ENCODE results near the gene HACD3.
"Not testable (repeated sequence)": the region's sequence is repeated elsewhere in the genome, so short reads cannot be mapped to it uniquely, and the experiment has no call there.

The HACD3 gene

DNA sequence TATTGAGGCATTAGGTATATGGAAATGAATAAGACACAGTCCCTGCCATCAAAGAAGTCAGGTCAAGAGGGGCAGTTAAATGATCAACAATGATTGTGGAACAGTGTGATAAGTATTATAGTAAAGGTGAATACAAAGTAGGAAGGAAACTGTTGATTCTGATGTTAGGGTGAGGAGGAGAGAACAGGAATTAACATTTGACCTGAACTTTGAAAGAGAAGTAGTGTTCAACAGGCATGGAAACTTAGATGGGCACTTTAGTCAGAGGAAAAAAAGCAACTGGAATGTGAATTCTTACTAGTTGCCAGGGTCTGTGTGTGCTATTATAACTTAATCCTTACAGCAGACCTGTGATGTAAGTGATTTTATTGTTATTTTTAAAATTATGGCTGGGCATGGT lies 17.6 kb downstream of the HACD3 start:
- no peak for DNase-seq (ENCODE audit: low read depth in 2 of 2, low spot score in 1 of 2)

DNA sequence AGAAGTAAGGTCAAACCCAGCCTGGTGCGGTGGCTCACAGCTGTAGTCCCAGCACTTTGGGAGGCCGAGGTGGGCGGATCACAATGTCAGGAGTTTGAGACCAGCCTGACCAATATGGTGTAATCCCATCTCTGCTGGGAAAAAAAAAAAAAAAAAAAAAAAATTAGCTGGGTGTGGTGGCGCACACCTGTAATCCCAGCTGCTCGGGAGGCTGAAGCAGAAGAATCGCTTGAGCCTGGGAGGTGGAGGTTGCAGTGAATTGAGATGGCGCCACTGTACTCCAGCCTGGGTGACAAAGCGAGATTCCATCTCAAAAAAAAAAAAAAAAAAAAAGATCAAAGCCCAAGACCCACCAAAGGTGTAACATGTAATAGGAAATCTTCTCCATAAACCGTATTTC lies 19.0 kb downstream of the HACD3 start:
- DNase-seq (ENCODE audit: low read depth in 2 of 2, low spot score in 1 of 2) = not testable (repeated sequence)

DNA sequence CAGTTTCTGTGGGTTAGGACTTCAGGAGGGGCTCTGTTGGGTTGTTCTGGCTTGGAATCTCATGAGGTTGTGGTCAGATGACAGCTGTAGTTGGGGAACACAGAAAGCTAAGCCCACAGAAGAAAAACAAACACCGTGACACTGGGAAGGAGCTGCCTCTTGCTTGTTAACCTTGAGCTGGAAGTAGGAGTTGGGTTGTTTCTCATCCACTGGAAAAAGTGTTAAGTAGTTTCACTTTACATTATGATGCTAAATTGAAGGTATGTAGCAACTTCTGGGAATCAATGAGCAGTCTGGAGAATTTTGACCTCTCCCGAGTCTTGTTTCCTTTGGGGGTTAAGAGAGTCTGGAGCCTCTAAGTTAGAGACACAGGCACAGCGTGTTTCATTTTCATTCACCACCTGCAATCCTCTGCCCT lies 20.4 kb downstream of the HACD3 start:
- no peak for DNase-seq (ENCODE audit: low read depth in 2 of 2, low spot score in 1 of 2)

DNA sequence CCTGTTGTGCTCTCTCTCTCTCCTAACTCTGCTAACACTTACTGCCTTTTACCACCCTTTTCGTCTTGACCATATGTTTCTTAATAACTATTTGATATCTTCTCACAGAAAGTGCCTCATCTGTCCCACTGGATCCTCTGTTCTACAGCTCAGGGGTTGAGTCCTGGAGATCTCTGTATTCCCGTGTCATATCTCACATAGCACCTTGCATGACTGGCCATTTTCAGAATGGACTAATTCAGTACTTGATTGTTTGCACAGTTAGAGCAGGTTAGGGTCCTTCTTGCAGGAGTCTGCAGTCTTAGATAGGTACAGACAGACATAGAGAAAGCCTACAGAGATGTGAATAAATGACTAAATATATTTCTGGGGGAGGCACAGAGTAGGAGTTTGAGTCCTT lies 20.9 kb downstream of the HACD3 start:
- DNase-seq (ENCODE audit: low read depth in 2 of 2, low spot score in 1 of 2) = no peak

DNA sequence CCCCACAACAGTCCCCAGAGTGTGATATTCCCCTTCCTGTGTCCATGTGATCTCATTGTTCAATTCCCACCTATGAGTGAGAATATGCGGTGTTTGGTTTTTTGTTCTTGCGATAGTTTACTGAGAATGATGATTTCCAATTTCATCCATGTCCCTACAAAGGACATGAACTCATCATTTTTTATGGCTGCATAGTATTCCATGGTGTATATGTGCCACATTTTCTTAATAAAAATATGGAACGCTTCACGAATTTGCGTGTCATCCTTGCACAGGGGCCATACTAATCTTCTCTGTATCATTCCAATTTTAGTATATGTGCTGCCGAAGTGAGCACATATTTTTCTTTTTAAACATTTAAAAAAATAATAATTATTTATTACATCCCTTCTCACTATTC lies 22.6 kb downstream of the HACD3 start:
- not testable (repeated sequence) for DNase-seq (ENCODE audit: low read depth in 2 of 2, low spot score in 1 of 2)

DNA sequence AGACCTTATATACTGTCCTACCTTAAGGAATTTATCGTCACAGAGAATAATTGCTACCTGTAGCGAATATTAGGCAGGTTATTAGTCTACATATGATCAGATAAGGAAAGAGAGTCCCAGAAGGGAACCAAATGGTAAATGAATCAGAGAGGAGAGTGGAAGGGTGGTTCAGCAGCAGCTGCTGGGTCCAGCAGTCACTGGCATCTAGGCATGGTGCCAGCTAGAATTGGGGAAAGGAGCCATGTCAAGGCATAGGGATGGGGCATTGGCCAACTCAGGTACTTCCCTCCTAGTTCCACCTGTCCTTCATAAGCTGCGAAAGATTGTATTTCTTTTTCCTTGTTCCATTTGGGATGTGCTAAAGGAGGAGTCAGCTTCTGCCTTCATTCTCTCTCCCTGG lies 23.4 kb downstream of the HACD3 start:
- DNase-seq (ENCODE audit: low read depth in 2 of 2, low spot score in 1 of 2) = no peak

DNA sequence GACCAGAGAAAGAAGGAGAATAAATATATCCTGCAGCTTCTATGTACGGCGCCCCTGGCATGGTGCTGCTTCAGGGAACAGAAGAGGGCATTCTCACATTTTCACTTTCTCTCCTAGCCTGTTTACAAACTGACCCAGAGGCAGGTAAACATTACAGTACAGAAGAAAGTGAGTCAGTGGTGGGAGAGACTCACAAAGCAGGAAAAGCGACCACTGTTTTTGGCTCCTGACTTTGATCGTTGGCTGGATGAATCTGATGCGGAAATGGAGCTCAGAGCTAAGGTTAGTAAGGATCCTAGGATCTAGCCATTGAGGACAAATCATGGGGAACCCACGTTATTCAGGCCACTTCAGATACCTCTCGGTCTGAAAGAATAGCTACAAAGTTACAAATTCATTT lies 26.4 kb downstream of the HACD3 start:
- no peak for DNase-seq (ENCODE audit: low read depth in 2 of 2, low spot score in 1 of 2)

DNA sequence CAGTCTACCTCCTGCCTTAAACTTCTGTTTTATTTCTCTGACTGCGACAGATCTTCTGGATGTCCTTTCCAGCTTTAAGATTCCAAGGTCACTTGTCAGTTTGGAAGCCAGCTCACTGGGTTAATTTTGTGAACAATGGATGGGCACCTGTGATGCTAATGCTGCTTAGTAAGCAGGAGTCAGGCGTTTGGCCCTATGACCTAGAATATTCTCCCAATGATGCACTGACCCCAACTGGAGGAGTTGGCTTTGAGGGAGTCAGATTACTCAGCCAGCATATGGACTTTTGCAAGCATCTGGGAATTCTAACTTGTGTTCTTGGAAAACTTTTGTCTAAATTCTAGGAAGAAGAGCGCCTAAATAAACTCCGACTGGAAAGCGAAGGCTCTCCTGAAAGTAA lies 28.1 kb downstream of the HACD3 start:
- no peak for DNase-seq (ENCODE audit: low read depth in 2 of 2, low spot score in 1 of 2)

DNA sequence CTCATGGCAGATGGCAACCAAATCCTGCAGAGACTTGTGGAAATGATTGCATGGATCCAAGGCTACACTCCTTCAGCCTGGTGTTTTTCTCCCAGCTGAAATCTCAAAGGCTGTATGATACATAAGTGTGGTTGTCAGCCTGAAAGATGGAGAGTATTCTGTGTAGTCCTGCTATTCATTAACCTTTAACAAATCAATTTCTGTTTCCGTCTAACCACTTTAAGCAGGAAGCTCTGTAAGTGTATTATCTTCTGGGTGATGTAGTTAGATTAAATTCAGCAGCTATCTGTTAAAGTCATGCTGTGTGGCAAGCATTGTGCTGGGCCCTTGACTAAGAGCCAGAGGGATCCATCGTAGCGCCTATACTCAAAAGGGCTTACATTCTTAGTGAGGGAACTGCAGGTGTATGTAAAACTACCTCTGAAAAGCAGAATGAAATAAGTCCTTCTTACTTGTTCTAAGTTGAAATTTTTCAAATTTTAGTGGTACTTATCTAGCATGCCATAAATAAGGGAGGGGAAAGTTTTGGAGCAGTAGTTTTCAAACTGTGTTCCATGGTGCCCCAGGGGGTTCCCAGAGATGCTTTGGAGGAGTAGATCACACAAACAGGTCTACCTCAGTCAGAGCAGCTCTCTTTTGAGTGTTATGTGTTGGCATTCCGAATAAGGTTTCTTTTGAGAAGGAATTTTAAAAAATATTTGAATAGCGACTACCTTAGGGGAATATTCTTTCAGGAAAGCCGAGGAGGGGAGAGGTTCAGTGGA lies 28.9 kb downstream of the HACD3 start:
- DNase-seq (ENCODE audit: low read depth in 2 of 2, low spot score in 1 of 2) = no peak

DNA sequence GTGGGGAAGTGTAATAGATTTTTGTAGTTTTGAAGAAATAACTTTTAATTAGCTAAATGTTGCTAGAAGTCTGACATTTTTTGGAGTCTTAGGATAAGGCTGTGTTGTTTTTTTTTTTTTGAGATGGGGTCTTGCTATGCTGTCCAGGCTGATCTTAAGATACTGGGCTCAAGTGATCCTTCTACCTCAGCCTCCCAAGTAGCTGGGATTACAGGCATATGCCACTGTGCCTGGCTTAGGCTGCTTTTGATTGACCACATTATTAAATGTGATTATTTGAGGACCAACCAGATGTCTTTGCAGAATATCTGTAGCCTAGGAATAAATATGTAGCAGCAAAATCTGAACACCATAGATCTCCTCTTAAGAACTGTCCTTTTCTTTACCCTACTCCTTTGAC lies 29.7 kb downstream of the HACD3 start:
- DNase-seq (ENCODE audit: low read depth in 2 of 2, low spot score in 1 of 2) = no peak

DNA sequence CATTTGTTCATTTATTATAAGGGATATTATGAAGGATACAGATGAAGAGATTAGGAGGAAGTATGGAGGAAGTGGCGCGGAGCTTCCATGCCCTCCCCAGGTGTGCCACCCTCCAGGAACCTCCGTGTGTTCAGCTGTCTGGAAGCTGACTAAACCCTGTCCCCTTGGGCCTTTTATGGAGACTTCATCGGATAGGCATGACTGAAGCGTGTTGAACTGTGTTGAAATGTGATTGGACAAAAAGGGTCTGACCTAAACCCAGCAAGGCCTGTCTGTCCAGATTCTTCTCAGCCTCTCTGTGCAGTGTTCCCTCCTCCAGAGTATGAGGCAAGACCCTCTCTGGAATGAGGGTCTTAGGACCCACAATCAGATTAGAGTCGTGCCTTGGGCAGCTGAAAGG lies 31.7 kb downstream of the HACD3 start:
- DNase-seq (ENCODE audit: low read depth in 2 of 2, low spot score in 1 of 2) = no peak

DNA sequence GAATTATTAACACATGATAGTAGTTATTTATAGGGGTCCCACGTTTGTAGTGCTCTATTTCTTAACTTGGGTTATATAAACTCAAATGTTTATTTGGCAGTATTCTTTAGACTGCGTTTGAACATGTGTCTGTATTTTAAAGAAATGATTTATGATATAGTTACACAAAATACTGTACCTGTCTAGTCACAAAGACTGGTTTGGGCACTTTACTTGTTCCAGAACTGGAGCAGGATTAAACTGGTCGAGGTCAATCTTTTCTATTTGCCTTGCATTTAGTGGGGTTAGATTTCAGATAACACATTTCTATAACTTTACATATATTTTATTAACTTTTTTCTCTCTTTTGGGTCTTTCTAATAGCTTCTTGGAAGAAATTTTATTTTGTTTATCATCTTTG lies 39.5 kb downstream of the HACD3 start:
- DNase-seq (ENCODE audit: low read depth in 2 of 2, low spot score in 1 of 2) = no peak

DNA sequence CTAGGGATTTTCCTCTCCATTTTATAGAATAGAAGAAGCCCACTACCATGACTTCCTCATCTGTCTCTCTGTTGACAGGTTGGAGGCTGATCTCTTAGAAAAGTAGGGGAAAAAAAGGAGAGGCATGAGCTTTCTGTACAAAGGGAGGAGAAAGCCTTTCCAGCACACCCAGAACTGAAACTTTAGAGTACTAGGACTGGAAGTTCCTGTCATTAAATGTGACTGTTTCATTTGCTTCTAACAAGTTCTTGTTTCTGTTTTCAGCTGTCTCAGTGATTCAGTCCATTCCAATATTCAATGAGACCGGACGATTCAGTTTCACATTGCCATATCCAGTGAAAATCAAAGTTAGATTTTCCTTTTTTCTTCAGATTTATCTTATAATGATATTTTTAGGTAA lies 41.7 kb downstream of the HACD3 start:
- DNase-seq (ENCODE audit: low read depth in 2 of 2, low spot score in 1 of 2) = no peak

DNA sequence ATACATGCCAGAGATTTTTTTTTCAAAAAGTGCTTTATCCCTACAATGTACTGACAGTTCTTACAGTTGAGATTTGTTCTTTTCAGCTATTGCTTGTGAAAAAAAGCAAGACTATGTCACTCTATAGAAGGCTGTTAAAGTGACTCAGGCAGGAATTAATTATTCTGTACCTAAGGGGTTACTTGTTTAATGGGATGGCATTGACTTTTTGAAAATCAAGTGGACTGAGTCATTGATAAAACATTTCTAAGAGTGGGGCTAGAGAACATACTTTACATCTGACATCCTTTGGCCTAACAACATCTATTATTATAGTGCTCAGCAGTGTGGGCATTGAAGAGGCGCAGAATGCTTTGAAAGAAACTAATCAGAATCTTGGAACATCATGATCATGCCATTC lies 46.4 kb downstream of the HACD3 start:
- no peak for DNase-seq (ENCODE audit: low read depth in 2 of 2, low spot score in 1 of 2)

DNA sequence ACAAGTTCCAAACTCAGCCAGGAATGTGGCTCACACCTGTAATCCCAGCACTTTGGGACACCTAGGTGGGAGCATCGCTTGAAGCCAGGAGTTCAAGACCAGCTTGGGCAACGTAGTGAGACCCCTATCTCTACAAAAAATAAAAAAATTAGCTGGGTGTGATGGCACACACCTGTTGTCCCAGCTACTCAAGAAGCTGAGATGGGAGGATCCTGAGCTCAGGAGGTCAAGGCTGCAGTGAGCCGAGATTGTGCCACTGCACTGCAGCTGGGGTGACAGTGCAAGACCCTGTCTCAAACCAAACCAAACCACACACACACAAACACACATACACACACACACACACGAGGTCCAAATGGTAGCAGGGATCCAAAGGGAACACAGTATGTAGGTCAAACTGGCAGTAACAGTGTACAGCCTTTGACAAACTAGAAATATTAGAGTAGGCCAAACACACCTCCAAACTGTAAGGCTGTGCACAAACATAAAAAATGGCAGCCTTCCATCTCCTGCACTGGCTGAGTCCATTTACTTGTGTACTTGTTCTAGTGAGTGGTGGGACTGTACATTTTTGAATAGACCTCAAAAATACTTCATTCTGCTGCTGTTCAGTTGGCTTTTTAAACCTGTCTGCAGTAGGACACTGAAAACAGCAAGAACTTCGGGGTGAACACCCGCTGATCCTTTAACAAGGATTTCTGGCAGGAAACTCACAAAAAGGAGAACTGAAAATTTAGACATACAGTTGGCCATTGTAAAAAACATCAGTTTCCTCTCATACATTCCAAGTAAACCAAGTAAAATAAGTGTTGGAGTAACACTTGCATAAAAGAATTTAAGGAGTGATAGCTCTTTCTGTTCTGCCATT lies 47.1 kb downstream of the HACD3 start:
- DNase-seq (ENCODE audit: low read depth in 2 of 2, low spot score in 1 of 2) = no peak

DNA sequence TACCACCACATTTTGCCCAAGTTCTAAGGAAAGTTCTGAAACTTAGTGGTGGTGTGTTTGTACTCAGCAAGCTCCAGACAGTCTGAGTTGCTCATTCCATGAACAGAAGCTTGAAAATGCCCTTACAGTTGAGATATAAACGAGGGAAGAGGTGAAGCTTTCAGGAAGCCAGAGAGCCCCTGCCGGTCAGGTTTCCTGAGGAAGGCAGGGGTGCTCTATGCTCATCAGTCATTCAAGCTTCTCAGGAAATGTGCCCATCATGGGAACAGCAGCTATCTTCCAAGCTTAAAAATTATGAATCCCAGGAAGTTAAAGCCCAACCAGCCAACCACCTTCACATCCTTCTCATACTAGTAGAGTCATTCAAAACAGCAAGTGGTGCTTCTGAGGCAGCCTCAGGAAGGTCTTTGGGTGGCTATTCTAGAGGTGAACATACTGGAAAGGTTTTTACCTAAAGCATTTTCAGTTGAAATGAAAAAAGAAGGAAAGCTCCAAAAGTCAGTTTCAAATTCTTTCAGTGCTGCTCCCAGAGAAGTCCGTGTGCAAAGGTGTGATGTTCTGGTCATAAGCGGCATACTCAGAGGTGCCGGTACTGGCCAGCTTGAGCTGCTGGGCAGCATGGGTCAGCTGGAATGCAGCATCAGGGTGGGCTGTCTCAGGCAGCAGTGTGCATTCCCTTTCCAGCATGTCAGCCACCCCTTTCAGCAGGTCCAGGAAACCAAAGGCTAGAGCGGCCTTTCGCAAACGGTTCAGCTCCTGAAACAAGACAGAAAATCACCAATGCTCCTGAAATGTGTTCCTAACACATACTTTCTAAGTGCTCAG lies 48.9 kb downstream of the HACD3 start:
- no peak for DNase-seq (ENCODE audit: low read depth in 2 of 2, low spot score in 1 of 2)

DNA sequence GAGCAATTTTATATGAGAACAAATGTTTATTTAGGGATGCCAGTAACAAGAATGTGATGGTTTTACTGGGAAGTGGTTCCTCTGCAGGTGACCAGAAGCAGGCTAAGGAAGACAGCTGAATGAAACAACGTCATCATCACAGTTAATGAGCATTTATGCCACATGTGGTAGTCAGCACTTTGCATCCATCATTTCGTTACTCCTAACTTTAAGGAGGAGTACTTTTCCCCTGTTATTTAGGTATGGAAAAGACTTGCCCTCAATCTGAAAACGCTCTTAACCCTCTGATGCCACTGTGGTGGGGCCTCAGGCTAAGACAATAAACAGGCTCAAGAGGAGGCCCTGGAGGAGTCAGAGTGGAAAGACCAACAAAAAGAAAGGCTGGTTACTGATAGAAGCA lies 49.5 kb downstream of the HACD3 start:
- no peak for DNase-seq (ENCODE audit: low read depth in 2 of 2, low spot score in 1 of 2)

DNA sequence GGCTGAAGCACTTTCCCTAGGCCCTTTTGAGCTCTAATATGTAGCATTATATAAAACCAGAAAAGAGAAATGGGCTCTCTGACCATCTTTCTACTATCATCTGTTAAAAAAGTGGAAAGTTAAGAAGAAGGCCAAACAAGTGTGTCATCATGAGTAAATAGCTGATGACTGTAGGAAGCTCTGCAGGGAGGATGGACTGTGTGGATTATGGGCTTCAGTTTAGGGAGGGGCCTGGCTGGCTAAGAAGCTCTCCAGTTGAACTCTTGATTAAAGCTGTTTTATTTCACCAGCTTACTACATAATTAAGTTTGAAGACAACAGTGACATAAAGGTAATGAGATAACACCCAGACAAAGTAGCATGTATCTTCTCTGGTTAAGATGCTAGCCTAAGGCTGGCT lies 50.0 kb downstream of the HACD3 start:
- DNase-seq (ENCODE audit: low read depth in 2 of 2, low spot score in 1 of 2) = no peak

DNA sequence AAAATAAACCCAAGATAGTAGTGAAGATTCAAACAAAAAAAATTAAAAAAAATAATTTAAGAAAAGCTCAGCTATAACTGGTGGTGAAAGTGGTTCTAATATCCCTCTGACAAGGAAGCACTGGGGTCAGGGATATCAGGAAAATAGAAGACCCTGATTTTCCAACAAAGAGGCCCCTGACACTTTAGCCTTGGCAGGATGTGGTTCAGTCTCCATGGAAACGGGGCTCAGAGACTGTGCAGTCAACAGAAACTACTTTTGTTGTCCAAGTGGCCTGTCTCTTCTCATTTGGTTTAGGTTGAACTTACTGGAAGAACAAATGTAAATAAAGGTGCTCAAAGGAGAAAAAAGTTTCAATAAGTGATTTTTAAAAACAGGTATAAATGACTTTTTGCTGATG lies 53.4 kb downstream of the HACD3 start:
- DNase-seq (ENCODE audit: low read depth in 2 of 2, low spot score in 1 of 2) = no peak

DNA sequence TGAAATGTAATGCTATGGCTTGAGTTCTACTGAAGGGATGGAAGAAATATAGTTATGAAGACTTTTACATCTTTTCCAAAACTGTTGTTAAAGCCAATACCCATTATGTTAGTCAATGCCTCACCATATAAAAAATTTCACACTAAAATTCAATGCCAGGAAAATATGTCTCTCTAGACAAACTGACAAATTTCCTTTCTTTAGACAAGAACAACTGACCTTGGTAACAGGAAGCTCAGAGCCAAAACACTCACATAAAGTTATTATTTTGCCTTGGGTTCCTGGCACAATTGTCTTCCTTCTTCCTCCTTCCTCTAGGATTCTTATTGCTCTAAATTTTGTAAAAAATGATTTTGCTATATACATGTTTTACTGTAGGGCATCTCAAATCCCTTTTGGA lies 54.0 kb downstream of the HACD3 start:
- DNase-seq (ENCODE audit: low read depth in 2 of 2, low spot score in 1 of 2) = no peak

DNA sequence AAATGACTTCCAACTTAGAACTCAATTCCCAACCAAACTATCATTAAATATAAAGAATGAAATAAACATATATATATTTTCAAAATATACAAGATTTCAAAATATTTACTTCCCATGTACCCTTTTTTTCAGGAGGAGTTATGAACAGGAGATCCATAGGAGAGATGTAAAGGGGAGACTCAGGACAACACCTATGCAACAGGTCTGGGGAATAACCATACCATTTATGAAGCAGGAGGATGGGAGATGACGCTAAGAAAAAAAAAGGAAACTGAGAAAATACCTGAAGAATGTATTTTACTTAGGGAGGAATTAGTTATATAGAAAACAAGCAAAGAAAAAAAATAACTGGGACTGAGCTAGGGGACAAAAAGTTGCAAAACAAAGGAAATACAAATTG lies 56.8 kb downstream of the HACD3 start:
- no peak for DNase-seq (ENCODE audit: low read depth in 2 of 2, low spot score in 1 of 2)

DNA sequence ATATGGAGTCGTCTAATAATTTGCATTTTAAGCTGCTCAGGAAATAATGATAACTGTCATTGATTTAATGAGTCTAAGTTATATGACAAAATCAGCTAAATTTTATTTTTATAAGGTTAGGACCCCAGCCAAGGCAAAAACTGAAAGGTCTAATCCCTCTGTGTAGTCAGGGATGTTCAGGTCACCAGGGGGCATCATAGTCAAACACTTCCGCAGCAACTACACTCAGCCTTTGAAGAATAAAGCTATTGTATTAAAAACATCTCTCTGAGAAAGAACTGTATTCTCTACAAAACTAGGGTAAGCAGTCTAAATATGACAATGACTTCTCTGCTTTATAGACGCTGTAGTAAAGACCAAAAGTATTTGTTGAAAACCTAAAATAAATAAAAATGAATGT lies 65.7 kb downstream of the HACD3 start:
- DNase-seq (ENCODE audit: low read depth in 2 of 2, low spot score in 1 of 2) = no peak

Measured in stimulated activated CD8-positive, alpha-beta memory T cell treated with anti-CD3 and anti-CD28 coated beads, Interleukin-4, amount 100 ng/mL, for 4 hours (primary cell).